Endothelial cell (in vitro differentiated cells): Measurements from ENCODE around the gene ONECUT2. TPM values are rescaled to one million over a fixed set of nuclear protein-coding genes. Genes with fewer than 3 reads are reported as not detected.
"Not testable (repeated sequence)": the region's sequence is repeated elsewhere in the genome, so short reads cannot be mapped to it uniquely, and the experiment has no call there.

Experiments used
- DNase-seq: peaks from one replicate; pipeline ENCODE4 v3.0.0; 2021; ENCODE audit warnings: low spot score
- H3K27ac Mint-ChIP-seq: one replicate; pipeline ENCODE4 v1.8.0; 2021; ENCODE audit warnings: mixed read lengths, inconsistent platforms; ENCODE audit not compliant: unreplicated experiment
- H3K27me3 Mint-ChIP-seq: one replicate; pipeline ENCODE4 v1.8.0; 2021; ENCODE audit warnings: mild to moderate bottlenecking, moderate library complexity, mixed read lengths, inconsistent platforms; ENCODE audit not compliant: unreplicated experiment
- H3K36me3 Mint-ChIP-seq: one replicate; pipeline ENCODE4 v1.8.0; 2021; ENCODE audit warnings: mild to moderate bottlenecking, low read depth, mixed read lengths, inconsistent platforms; ENCODE audit not compliant: unreplicated experiment
- H3K4me1 Mint-ChIP-seq: one replicate; pipeline ENCODE4 v1.8.0; 2021; ENCODE audit warnings: mild to moderate bottlenecking, mixed read lengths, inconsistent platforms; ENCODE audit not compliant: unreplicated experiment
- H3K4me3 Mint-ChIP-seq: one replicate; pipeline ENCODE4 v1.8.0; 2021; ENCODE audit warnings: mild to moderate bottlenecking, mixed read lengths, inconsistent platforms; ENCODE audit not compliant: unreplicated experiment
- H3K9me3 Mint-ChIP-seq: one replicate; pipeline ENCODE4 v1.8.0; 2021; ENCODE audit warnings: mixed read lengths, inconsistent platforms; ENCODE audit not compliant: unreplicated experiment
- CTCF ChIP-seq: fragments of 200-600 bp; sonication (generic); IDR thresholded peaks from one replicate; pipeline ENCODE4 v1.5.0; 2021; ENCODE audit warnings: antibody characterized with exemption; ENCODE audit not compliant: unreplicated experiment
- long read RNA-seq: library from polyadenylated mRNA; unstranded; transcript quantifications from one replicate; pipeline ENCODE4 v2.0.0, GENCODE V29; 2020; ENCODE audit not compliant: unreplicated experiment
- total RNA-seq: library from RNA; stranded (reverse); fragmentation: NEBNext Ultra II Directional; extraction: Animal tissue kit (Norgen Biotek cat#: 25700); gene quantifications from one replicate; pipeline ENCODE4 v1.2.1, GENCODE V29; 2021; ENCODE audit not compliant: unreplicated experiment

Gene ONECUT2
- total RNA-seq, result 1.1 TPM
- long read RNA-seq, result 0 reads

- Mint-ChIP-seq H3K9me3 (no peaks in the 10 kb centered on the region), H3K4me3 (peak within 1 kb of the TSS; percentile 94), H3K36me3 (peaks cover 5% of the 10 kb centered on the region), H3K27me3 (peaks cover 47% of the 10 kb centered on the region), H3K4me1 (peaks cover 39% of the 10 kb centered on the region), H3K27ac (no peak within 1 kb of the TSS)
- peak; percentile 99 for DNase-seq
- TF ChIP-seq CTCF, result no peak
Observed at GRCh38 chr18:57434536-57435494, at the start of gene ONECUT2. Gene ONECUT2, plus strand, starts transcription at chr18:57435374. Its CDS starts 343 bp downstream, at chr18:57435717.

GRCh38 chr18:57389271-57389670, 45.9 kb upstream of the ONECUT2 start:
- no peak overlapping the region for H3K27ac Mint-ChIP-seq
- H3K27me3 Mint-ChIP-seq, result no peaks in the 10 kb centered on the region
- H3K4me3 Mint-ChIP-seq, result no peak overlapping the region
- no peak for TF ChIP-seq CTCF
- H3K36me3 Mint-ChIP-seq, result no peaks in the 10 kb centered on the region
- DNase-seq, result no peak
- no peaks in the 10 kb centered on the region for H3K9me3 Mint-ChIP-seq
- H3K4me1 Mint-ChIP-seq, result peaks cover 2% of the 10 kb centered on the region

GRCh38 chr18:57390044-57390443, 45.1 kb upstream of the ONECUT2 start:
- Mint-ChIP-seq H3K9me3 (no peaks in the 10 kb centered on the region), H3K36me3 (no peaks in the 10 kb centered on the region), H3K4me3 (no peak overlapping the region), H3K27me3 (no peaks in the 10 kb centered on the region), H3K4me1 (peaks cover 2% of the 10 kb centered on the region), H3K27ac (no peak overlapping the region)
- no peak for TF ChIP-seq CTCF
- no peak for DNase-seq

- not testable (repeated sequence) for H3K36me3 Mint-ChIP-seq, H3K27ac Mint-ChIP-seq, H3K27me3 Mint-ChIP-seq, DNase-seq, H3K4me3 Mint-ChIP-seq, H3K4me1 Mint-ChIP-seq, H3K9me3 Mint-ChIP-seq
Observed at GRCh38 chr18:57394749-57395148, 40.4 kb upstream of the ONECUT2 start.

GRCh38 chr18:57396831-57397230, 38.3 kb upstream of the ONECUT2 start:
- H3K4me3 Mint-ChIP-seq, H3K4me1 Mint-ChIP-seq, DNase-seq, H3K27me3 Mint-ChIP-seq, H3K36me3 Mint-ChIP-seq, H3K9me3 Mint-ChIP-seq, H3K27ac Mint-ChIP-seq: not testable (repeated sequence)
